Right renal cortex interstitium (tissue), 3 donors: ENCODE data around the gene PTGR3. TPM values are rescaled to one million over a fixed set of nuclear protein-coding genes. Genes with fewer than 3 reads are reported as not detected.
"Not testable (repeated sequence)": the region's sequence is repeated elsewhere in the genome, so short reads cannot be mapped to it uniquely, and the experiment has no call there.

Source experiments
- DNase-seq, 3 donors: peaks; one replicate each; pipeline ENCODE4 v3.0.0-alpha.2; 2013; ENCODE audit warnings: low read depth in 3 of 3, low spot score in 2 of 3
- polyA plus RNA-seq, 3 donors: library from polyadenylated mRNA; unstranded; fragments of 120-200 nt; gene quantifications; one replicate each; pipeline ENCODE4 v1.2.1, GENCODE V29; 2013; ENCODE audit not compliant: insufficient read length in 3 of 3

The PTGR3 gene
- polyA plus RNA-seq, 3 donors = 43.3 to 44.6 (median 44.5) TPM

- DNase-seq = no peak
Observed at GRCh38 chr18:75204269-75204731, 4.6 kb downstream of the PTGR3 start.

- no peak for DNase-seq
Observed at GRCh38 chr18:75203416-75204268, 5.3 kb downstream of the PTGR3 start.

- no peak for DNase-seq
Observed at GRCh38 chr18:75202696-75203365, 6.1 kb downstream of the PTGR3 start.

GRCh38 chr18:75201282-75202270 lies 7.4 kb downstream of the PTGR3 start:
- no peak for DNase-seq

GRCh38 chr18:75200605-75201280 lies 8.2 kb downstream of the PTGR3 start:
- no peak for DNase-seq

- DNase-seq = no peak
Observed at GRCh38 chr18:75200071-75200470, 8.9 kb downstream of the PTGR3 start.

- no peak for DNase-seq
Observed at GRCh38 chr18:75199327-75199726, 9.6 kb downstream of the PTGR3 start.

- no peak for DNase-seq
Observed at GRCh38 chr18:75198036-75198435, 10.9 kb downstream of the PTGR3 start.

- no peak for DNase-seq
Observed at GRCh38 chr18:75192899-75193298, 16.0 kb downstream of the PTGR3 start.

GRCh38 chr18:75189696-75190095 lies 19.2 kb downstream of the PTGR3 start:
- DNase-seq = no peak

GRCh38 chr18:75187702-75188101 lies 21.2 kb downstream of the PTGR3 start:
- not testable (repeated sequence) for DNase-seq

GRCh38 chr18:75185460-75185859 lies 23.5 kb downstream of the PTGR3 start:
- DNase-seq = no peak

- DNase-seq = no peak
Observed at GRCh38 chr18:75183973-75184493, 24.9 kb downstream of the PTGR3 start.

- no peak for DNase-seq
Observed at GRCh38 chr18:75183524-75183923, 25.4 kb downstream of the PTGR3 start.

- no peak for DNase-seq
Observed at GRCh38 chr18:75179819-75180600, 28.9 kb downstream of the PTGR3 start.

GRCh38 chr18:75178376-75178775 lies 30.6 kb downstream of the PTGR3 start:
- DNase-seq = no peak

- DNase-seq = no peak
Observed at GRCh38 chr18:75176849-75177248, 32.1 kb downstream of the PTGR3 start.

GRCh38 chr18:75173738-75174137 lies 35.2 kb downstream of the PTGR3 start:
- no peak for DNase-seq

- DNase-seq = no peak
Observed at GRCh38 chr18:75173125-75173432, 35.9 kb downstream of the PTGR3 start.
